NCI-H1105 treated with DMSO at 0.1 percent for 48 hours (cell line): ENCODE data around the gene STAT2.

ENCODE experiments used
- DNase-seq: peaks from one replicate; lab custom pipeline; 2025; lab: John Stamatoyannopoulos, UW

STAT2 gene

GRCh38 chr12:56293795-56294194 is 66.1 kb downstream of the STAT2 start:
- no peak for DNase-seq
